Fibroblast of pulmonary artery (primary cell): ENCODE measurements around the gene CACTIN.
A peak's percentile ranks its signal among the peaks of the same experiment; 100 is the strongest.

Experiments
- DNase-seq: peaks from one replicate; pipeline ENCODE4 v3.0.0-alpha.2; 2010; ENCODE audit warnings: low read depth
- H3K4me3 ChIP-seq: replicated peaks from 2 replicates; pipeline ENCODE4 v1.5.1; 2011; ENCODE audit warnings: low read depth, mild to moderate bottlenecking, control low read depth, low read length, moderate library complexity
- CTCF ChIP-seq: IDR thresholded peaks from 2 replicates; pipeline ENCODE4 v1.5.1; 2011; ENCODE audit warnings: mild to moderate bottlenecking, control low read depth, low read length, inconsistent platforms; ENCODE audit errors: missing control alignments

The CACTIN gene

GRCh38 chr19:3671680-3672574, 45.3 kb upstream of the CACTIN start:
- DNase-seq = peak; percentile 45
- TF ChIP-seq CTCF = peak; percentile 23
- H3K4me3 ChIP-seq = no peak overlapping the region

- peak; percentile 89 for DNase-seq
- no peak for TF ChIP-seq CTCF
- H3K4me3 ChIP-seq = peak overlapping the region; percentile 31
Measured at GRCh38 chr19:3670796-3671679, 44.4 kb upstream of the CACTIN start.

- peak overlapping the region; percentile 31 for H3K4me3 ChIP-seq
- TF ChIP-seq CTCF = no peak
- DNase-seq = peak; percentile 97
Measured at GRCh38 chr19:3669947-3670795, 43.6 kb upstream of the CACTIN start.

- TF ChIP-seq CTCF = no peak
- no peak overlapping the region for H3K4me3 ChIP-seq
Measured at GRCh38 chr19:3669082-3669946, 42.7 kb upstream of the CACTIN start.

GRCh38 chr19:3668331-3669081, 41.9 kb upstream of the CACTIN start:
- peak; percentile 40 for DNase-seq
- no peak overlapping the region for H3K4me3 ChIP-seq
- no peak for TF ChIP-seq CTCF

More at GRCh38 chr19:3669082-3669946, 42.7 kb upstream of the CACTIN start:
- DNase-seq = no peak
